ENCODE results near the gene PLA2G2F.

- TF ChIP-seq SNAPC5 (CRISPR knock-in tag; IDR thresholded peaks at IDR 0.05; ENCODE audit: borderline replicate concordance) (no peak), ZBTB21 (CRISPR knock-in tag; IDR thresholded peaks at IDR 0.05) (no peak), ATF7 (IDR thresholded peaks at IDR 0.05) (no peak), ATF7 (CRISPR knock-in tag; IDR thresholded peaks at IDR 0.05) (no peak), DNMT1 (CRISPR knock-in tag; IDR thresholded peaks at IDR 0.05) (no peak), NFE2L1 (CRISPR knock-in tag; IDR thresholded peaks at IDR 0.05; ENCODE audit: borderline replicate concordance) (no peak), ZBTB7A (CRISPR knock-in tag; IDR thresholded peaks at IDR 0.05) (no peak)
Observed at GRCh38 chr1:20152599-20152930, 13.4 kb downstream of the PLA2G2F start.
